MM.1S (cell line): ENCODE measurements around the gene LUZP1.

Source experiments
- CTCF ChIP-seq: fragments of 300-600 bp; sonication (generic); IDR thresholded peaks from 2 replicates; pipeline ENCODE4 v1.5.1; 2016; ENCODE audit warnings: antibody characterized with exemption, low read length, mixed read lengths
- EZH2 ChIP-seq: fragments of 300-600 bp; sonication (generic); optimal IDR thresholded peaks from 2 replicates; pipeline ENCODE3; 2017; ENCODE audit warnings: low read depth, mild to moderate bottlenecking, antibody characterized with exemption, low read length, mixed read lengths

GRCh38 chr1:23178950-23179349 lies 10.3 kb upstream of the LUZP1 start:
- peak; percentile 16; the same call in 1 of the 2 replicates for TF ChIP-seq CTCF
- no peak for TF ChIP-seq EZH2
